ENCODE measurements around the gene BRDT. TPM values are rescaled to one million over a fixed set of nuclear protein-coding genes. Genes with fewer than 3 reads are reported as not detected.

Gene BRDT
- polyA plus RNA-seq, 2 donors = not detected

GRCh38 chr1:92051948-92052347, 102.7 kb downstream of the BRDT start:
- no peak overlapping the region for H3K27ac ChIP-seq (ENCODE audit: low read depth in 2 of 2, low read length in 1 of 2)
- peaks cover 0 to 4% of the 10 kb centered on the region in 2 donors for H3K27me3 ChIP-seq (ENCODE audit: control insufficient read depth in 1 of 2, insufficient read depth in 2 of 2, low read length in 2 of 2)
- no peak overlapping the region for H3K4me3 ChIP-seq (ENCODE audit: low read depth in 1 of 2, low read length in 2 of 2)
- H3K9me3 ChIP-seq (ENCODE audit: control insufficient read depth in 2 of 2, insufficient read depth in 1 of 2, low read depth in 1 of 2, low read length in 1 of 2) = no peaks in the 10 kb centered on the region
- H3K36me3 ChIP-seq (ENCODE audit: control insufficient read depth in 2 of 2, insufficient read depth in 2 of 2, low read length in 1 of 2) = no peaks in the 10 kb centered on the region
- H3K4me1 ChIP-seq (ENCODE audit: control insufficient read depth in 2 of 2, insufficient read depth in 2 of 2, low read length in 1 of 2) = no peaks in the 10 kb centered on the region

Other genes starting within 250 kb of the BRDT start
- 10 to 100 TPM in 1 of 2 donors, 1 to 10 TPM in 1; 3.8 to 10.5 TPM for gene TGFBR3, start 63.2 kb upstream of the BRDT start, polyA plus RNA-seq
- under 1 TPM; 0.12 to 0.56 TPM for gene EPHX4, start 80.6 kb downstream of the BRDT start, polyA plus RNA-seq
- gene SETSIP, start 126.0 kb downstream of the BRDT start, polyA plus RNA-seq = under 1 TPM in 1 of 2 donors, not detected in 1; 0.06 TPM
- 1 to 10 TPM in 1 of 2 donors, under 1 TPM in 1; 0.51 to 1.6 TPM for gene BTBD8, start 130.9 kb downstream of the BRDT start, polyA plus RNA-seq